GM21717 (cell line): ENCODE data around the gene CIPC.

Experiments
- ATAC-seq: cut with Tn5 transposase; IDR thresholded peaks from one replicate; pipeline ENCODE4 v1.9.1; 2021; ENCODE audit warnings: mild to moderate bottlenecking, moderate library complexity; ENCODE audit not compliant: unreplicated experiment

Gene CIPC

GRCh38 chr14:77097700-77098528 lies at the start of gene CIPC:
CIPC (plus strand) TSS chr14:77098258; CDS start chr14:77105709, 7,451 bp downstream.
- peak; percentile 85 for ATAC-seq

- no peak for ATAC-seq
Measured at GRCh38 chr14:77051116-77051515, 46.9 kb upstream of the CIPC start.

GRCh38 chr14:77052281-77053044 lies 45.6 kb upstream of the CIPC start:
- ATAC-seq = no peak

GRCh38 chr14:77053046-77053841 lies 44.8 kb upstream of the CIPC start:
- no peak for ATAC-seq

- no peak for ATAC-seq
Measured at GRCh38 chr14:77055306-77055705, 42.8 kb upstream of the CIPC start.

- no peak for ATAC-seq
Measured at GRCh38 chr14:77055981-77056380, 42.1 kb upstream of the CIPC start.

- no peak for ATAC-seq
Measured at GRCh38 chr14:77058117-77058516, 39.9 kb upstream of the CIPC start.

GRCh38 chr14:77058785-77059184 lies 39.3 kb upstream of the CIPC start:
- ATAC-seq = no peak

- ATAC-seq = no peak
Measured at GRCh38 chr14:77059276-77059915, 38.7 kb upstream of the CIPC start.

GRCh38 chr14:77061630-77062257 lies 36.3 kb upstream of the CIPC start:
- no peak for ATAC-seq

- no peak for ATAC-seq
Measured at GRCh38 chr14:77062261-77062660, 35.8 kb upstream of the CIPC start.

- ATAC-seq = no peak
Measured at GRCh38 chr14:77063571-77064171, 34.4 kb upstream of the CIPC start.

GRCh38 chr14:77064521-77065178 lies 33.4 kb upstream of the CIPC start:
- ATAC-seq = no peak

- ATAC-seq = no peak
Measured at GRCh38 chr14:77065851-77066577, 32.0 kb upstream of the CIPC start.

GRCh38 chr14:77066578-77067172 lies 31.4 kb upstream of the CIPC start:
- ATAC-seq = no peak

- no peak for ATAC-seq
Measured at GRCh38 chr14:77067632-77068516, 30.2 kb upstream of the CIPC start.

GRCh38 chr14:77068517-77069200 lies 29.4 kb upstream of the CIPC start:
- ATAC-seq = no peak
